GM18867 (cell line): ENCODE results near the gene LYPD8.
"Not testable (repeated sequence)": the region's sequence is repeated elsewhere in the genome, so short reads cannot be mapped to it uniquely, and the experiment has no call there.

ENCODE experiments used
- ATAC-seq: cut with Tn5 transposase; IDR thresholded peaks from one replicate; pipeline ENCODE4 v1.9.1; 2021; ENCODE audit warnings: mild to moderate bottlenecking, moderate library complexity; ENCODE audit not compliant: unreplicated experiment

Gene LYPD8, protein sequence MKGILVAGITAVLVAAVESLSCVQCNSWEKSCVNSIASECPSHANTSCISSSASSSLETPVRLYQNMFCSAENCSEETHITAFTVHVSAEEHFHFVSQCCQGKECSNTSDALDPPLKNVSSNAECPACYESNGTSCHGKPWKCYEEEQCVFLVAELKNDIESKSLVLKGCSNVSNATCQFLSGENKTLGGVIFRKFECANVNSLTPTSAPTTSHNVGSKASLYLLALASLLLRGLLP

DNA sequence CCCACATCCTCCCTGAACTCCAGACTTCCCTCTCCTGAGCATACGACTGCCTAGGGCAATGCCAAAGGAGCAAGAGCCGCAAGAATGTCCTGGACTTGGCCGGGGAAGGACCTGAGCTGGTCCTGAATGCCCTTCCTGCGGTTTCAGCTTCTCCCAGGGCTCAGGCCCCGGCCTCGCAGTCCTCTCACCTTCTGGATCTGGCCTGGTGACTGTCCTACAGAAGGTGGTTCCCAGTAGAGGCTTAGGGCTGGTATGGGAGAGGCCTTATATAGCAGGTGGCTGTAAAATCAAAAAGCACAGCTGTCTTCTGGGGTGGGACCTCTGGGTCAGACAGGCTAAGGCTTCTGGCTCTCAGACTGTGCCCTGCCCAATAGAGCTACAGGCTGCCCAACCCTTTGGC lies at the start of gene LYPD8:
LYPD8 (minus strand) TSS at position 243 of the 400 bp plus-strand sequence. CDS start 4,678 bp downstream, outside the sequence.
- ATAC-seq: no peak

DNA sequence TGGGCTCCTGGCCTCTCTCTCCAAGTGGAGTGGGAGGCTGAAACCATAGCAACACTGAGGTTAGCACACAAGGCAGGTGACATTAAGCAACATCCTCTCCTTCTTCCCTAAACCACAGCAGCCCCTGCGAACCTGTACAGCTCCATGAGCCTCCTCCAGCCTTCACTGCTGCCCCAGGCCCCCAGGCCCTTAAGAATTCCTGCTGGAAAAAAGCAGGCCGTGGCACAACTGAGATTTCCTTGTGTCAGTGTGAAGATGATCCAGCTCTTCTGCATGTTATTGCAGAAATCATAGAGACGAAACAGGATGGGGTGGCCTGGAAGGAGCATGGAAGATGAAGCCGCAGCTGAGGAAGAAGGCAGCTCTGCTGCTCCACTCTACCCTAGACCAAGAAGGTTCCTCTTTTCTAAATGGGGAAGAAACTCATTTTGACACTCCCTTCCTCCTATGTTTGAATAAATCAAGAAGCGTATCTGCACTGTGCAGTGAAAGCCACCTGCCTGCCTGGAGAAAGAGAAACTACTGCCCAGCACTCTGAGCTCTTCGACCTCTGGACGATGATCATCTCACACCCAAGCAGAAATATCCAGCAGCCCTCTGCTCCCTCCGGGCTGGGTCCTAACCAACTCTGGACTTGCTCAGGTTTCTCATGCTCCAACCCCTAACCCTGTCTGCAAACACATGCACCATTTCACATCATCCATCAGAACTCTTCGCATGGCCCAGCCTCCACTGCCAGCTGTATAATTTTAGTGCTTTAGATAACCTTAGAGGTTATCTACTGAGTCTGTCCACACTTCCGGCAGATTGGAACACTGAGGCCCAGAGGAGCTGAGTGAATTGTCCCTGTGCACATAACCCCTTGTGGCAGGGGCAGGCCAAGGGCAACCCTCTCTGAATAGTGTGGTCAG lies 49.5 kb upstream of the LYPD8 start:
- peak; percentile 88 for ATAC-seq

DNA sequence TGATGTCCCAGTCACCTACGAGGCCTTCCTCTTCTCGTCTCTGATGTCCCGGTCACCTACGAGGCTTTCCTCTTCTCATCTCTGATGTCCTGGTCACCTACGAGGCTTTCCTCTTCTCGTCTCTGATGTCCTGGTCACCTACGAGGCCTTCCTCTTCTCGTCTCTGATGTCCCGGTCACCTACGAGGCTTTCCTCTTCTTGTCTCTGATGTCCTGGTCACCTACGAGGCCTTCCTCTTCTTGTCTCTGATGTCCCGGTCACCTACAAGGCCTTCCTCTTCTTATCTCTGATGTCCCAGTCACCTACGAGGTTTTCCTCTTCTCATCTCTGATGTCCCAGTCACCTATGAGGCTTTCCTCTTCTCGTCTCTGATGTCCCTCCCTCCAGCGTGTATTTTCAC lies 47.9 kb upstream of the LYPD8 start:
- not testable (repeated sequence) for ATAC-seq

DNA sequence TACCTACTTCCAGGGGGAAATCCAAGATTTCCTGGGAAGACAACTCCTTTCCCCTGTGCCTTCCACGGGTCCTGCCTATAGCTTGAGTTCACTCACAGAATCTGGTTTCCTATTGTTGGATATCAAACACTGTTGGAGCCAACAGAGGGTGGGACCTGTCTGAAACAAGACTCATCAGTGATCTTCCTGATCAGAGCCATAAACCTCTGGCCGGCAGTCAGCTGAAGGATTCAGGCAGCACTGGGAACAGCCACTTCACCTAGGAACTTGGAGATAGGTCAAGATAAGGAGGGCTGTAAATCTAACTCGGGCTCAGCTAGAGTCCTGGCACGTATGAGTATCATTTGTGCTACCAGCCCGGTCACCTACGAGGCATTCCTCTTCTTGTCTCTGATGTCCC lies 46.9 kb upstream of the LYPD8 start:
- ATAC-seq: no peak

DNA sequence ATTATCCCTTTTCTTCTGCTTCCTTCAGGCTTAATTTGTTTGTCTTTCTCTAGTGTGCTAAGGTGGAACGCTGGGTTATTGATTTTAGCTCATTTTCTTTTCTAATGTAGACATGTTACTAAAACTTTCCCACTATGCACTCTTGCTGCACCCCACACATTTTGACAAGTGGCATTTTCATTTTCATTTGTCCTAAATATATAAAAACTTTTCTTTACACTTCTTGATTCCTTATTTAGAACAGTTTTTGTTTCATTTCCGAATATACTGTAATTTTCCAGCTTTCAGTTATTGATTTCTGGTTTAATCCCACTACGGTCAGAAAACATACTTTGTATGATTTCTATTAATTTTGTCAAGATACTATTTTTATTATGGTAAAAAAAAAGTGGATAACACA lies 44.9 kb upstream of the LYPD8 start:
- ATAC-seq: peak; percentile 39

DNA sequence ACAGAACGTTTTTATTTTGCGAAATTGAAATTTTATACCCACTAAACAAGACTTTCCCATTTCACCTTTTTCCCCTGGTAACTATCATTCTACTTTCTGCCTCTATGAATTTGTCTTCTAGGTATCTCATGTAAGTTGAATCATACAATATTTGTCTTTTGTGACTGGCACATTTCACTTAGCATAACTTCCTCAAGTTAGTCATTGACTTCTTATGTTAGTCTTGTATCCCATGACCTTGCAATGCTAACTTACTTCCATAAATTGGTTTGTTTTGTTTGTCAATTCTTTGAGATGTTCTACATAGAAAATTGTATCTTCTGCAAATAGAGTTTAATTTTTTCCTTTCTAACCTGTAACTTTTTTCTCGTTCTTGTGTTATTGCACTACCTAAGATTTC lies 43.2 kb upstream of the LYPD8 start:
- ATAC-seq: no peak

DNA sequence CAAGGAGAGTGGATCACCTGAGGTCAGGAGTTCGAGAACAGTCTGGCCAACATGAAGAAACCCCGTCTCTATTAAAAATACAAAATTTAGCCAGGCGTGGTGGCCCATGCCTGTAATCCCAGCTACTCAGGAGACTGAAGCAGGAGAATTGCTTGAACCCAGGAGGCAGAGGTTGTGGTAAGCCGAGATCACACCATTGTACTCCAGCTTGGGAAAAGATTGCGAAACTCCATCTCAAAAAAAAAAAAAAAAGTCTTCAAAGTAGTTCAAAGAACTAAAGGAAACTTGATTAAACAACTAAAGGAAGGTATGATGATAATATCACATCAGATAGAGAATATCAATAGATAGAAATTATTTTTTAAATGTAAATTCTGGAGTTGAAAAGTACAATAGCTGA lies 39.1 kb upstream of the LYPD8 start:
- not testable (repeated sequence) for ATAC-seq

DNA sequence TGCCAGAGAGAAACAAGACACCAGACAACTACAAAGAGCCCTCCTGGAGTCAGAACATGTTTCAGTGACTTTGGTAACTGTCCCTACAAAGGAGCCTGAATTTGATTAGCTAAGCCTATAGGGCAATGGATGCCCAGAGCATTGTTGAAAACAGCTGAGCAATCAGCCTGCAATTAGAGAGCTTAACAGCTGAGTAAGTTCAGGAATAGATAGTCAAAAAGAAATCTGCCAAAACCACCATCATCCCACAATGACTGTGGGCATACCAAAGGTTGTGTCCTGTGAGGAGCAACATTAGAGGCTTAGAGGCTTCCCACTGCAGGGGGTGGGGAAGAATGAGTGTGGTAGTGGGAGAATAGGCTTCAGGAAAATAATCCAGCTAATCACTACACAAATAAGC lies 38.0 kb upstream of the LYPD8 start:
- peak; percentile 87 for ATAC-seq

DNA sequence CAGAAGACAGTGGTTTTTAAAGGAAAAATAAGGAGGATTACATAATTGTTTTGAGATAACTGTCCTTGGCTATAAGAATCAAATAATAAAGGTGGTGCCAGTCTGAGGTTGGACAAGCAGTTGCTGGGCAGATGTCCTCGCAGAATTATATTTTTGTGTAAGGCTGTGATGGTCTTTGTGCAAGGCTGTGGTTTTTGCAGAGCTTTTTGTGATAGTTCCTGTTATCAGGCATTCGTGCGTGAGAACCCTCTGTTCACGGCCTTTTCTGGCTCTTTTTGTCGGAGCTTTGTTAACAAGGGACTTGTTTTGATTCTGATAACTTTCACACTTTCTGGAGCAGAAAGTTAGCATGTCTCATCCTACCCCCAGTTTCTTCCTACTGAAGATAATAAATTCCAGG lies 36.8 kb upstream of the LYPD8 start:
- ATAC-seq: peak; percentile 58

DNA sequence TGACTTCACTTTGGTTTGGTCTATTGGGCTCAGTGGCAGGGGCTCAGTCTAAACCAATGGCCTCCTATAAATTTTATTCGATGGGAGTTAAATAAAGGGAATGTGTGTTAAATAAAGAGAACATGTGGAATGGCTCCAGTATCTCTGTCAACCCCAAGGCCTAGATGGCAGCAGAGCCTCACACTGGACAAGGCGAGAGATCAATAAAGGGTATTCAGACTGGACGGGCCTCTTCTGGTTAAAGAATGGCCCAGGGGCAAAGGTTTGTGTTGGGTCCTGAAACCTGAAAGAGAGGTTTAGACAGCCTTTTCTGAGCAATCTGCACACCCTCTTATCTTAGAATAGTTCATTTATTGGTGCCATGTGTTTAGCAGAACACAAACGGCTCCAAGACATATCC lies 35.5 kb upstream of the LYPD8 start:
- no peak for ATAC-seq

DNA sequence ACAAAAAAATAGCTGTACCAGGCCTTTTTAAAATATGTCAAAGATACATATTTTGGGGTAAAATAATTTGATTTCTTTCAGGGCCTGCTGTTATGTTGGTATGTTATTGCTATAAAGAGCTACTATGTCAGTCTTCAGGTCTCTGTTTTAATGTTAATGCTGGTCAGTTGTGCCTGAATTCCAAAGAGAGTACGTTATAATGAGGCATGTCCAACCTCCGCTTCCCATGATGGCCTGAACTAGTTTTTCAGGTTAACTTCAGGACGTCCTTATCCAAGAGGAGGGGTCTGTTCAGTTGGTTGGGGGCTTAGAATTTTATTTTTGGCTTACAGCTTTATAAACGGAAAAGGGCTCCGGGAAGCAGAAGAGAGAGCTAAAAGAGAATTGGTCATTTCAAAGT lies 34.9 kb upstream of the LYPD8 start:
- ATAC-seq: no peak

DNA sequence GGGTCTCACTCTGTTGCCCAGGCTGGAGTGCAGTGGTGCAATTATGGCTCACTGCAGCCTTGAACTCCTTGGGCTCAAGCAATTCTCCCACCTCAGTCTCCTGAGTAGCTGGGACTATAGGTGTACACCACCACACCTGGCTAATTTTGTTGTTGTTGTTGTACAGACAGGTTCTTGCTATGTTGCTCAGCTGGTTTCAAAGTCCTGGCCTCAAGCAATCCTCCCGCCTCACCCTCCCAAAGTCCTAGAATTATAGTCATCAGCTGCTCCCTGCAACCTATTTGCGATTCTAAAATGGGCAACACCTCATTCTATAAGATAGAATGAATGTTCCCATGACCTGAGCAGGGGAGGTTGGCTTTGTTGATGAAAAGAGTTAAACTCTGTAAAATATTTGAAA lies 33.8 kb upstream of the LYPD8 start:
- ATAC-seq: not testable (repeated sequence)

DNA sequence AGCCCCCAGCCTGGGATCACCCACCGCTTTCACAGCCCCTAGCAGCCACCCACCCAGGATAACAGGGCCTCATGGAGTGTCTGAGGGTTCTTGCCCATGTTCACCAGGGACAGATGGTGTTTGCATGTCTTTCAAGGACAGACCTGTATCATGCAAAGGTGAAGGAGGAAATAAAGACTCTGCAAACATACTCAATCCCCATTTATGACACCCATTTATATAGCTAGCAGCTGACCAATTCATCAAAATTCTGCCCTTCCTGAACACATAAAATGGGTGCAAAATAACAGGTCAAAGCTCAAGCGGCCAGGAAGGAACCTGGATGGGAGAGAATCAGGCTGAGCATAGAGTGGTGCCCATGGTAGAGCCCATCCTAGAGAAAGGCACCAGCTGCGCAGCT lies 32.8 kb upstream of the LYPD8 start:
- no peak for ATAC-seq

DNA sequence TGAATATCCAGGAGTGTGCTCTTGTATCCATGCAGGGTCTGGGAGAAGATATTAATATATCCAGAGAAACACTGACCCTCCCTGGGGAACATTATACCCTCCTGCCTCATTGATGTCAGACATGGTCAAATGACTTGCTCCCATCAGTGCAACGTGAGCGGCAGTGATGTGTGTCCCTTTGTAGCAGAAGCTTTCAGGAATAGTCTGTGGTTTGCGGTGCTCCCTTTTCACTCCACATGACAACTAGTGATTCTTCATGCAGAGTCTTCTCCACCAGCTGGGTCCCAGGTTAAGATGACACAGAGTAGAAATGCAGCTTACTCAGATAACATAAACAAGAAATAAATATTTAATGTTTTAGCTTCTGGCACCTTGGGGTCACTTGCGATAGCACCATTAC lies 31.9 kb upstream of the LYPD8 start:
- ATAC-seq: no peak

DNA sequence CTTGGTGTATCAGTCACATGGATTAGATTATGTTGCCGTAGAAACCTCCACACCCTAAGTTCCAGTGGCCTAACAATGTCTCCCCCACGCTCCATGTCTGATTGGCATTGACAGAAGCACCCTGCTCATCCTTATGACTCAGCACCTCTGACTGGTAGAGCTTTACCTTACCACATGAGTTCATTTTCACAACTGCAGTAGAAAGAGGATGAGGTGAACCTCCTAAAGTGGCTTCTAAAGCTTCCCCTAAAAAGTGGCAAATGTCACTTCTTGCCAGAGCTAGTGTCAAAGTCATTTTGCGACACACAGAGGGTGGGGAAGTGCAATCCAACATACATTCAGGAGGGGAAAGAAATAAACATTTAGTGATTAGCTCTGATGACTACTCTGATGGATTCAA lies 30.6 kb upstream of the LYPD8 start:
- ATAC-seq: peak; percentile 95

DNA sequence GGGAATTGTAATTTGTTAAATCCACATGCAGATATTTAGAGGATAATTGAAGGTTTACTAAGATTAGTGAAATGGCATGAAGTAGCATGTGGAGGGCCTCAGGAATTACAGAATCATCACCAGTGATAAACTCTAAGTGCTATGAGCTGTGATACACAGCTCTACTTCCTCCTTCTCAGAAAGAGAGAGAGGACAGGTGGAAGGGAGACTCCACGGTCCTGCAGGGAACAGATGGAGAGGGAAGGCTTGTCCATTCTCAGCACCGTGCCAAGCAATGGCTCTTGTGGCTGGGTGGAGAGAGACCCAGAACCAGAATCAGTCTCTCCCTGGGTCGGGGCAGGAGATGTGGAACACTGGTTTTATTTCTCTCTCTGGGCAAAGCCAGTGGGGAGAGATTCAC lies 27.8 kb upstream of the LYPD8 start:
- no peak for ATAC-seq

DNA sequence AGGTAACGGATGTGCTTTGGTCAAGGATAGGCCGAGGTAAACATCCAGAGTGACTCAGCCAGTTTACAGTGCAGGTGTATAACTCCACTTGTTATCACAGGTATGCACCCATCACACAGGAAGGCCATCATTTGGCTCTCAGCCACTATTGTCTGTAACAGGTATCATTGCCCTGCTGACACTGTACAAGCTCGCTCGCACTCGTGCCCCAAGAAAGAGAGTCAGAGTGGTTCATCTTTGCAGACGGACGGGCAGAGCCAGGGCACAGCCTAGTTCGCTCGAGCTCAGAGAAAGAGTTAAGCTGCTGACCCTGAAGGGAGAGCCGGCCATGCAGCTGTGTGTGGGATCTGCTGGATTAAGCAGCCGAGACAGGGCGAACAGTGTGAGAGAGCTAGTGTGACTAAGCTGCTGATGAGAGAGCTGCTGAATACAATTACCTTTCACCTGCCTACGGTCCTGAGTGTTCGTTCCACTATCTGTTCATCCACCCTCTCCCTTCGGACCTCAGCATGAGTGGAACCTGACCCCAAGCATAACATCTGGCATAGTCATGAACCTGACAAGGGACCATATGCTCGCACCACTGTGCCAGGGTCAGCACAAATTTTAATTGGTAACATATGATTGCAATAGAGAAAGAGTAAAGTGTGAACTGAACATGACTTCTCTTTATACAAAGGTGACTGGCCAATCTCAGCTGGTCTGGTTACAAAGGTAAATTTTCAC lies 27.0 kb upstream of the LYPD8 start:
- no peak for ATAC-seq

DNA sequence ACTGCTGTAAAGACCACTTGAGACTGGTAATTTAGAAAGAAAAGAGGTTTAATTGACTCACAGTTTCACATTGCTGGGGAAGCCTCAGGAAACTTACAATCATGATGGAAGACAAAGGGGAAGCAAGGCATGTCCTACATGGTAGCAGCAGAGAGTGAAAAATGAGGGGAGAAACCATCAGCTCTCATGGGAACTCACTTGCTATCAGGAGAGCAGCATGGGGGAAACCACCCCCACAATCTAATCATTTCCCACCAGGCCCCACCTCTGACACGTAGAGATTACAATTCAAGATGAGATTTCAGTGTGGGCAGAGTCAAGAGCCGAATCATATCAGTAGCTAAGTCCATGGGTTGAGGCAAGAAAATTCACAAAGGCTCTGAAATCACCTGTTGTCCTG lies 23.8 kb upstream of the LYPD8 start:
- no peak for ATAC-seq

DNA sequence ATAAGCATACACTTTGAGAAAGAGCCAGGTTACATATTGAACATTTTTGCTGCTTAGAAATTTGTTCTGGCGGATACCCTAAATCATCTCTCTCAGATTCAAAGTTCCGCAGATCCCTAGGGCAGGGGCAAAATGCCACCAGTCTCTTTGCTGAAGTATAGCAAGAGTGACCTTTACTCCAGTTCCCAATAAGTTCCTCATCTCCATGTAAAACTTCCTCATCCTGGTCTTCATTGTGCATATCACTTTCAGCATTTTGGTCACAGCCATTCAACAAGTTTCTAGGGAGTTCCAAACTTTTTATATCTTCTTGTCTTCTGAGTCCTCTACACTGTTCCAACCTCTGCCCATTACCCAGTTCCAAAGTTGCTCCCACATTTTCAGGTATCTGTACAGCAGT lies 23.3 kb upstream of the LYPD8 start:
- ATAC-seq: no peak

DNA sequence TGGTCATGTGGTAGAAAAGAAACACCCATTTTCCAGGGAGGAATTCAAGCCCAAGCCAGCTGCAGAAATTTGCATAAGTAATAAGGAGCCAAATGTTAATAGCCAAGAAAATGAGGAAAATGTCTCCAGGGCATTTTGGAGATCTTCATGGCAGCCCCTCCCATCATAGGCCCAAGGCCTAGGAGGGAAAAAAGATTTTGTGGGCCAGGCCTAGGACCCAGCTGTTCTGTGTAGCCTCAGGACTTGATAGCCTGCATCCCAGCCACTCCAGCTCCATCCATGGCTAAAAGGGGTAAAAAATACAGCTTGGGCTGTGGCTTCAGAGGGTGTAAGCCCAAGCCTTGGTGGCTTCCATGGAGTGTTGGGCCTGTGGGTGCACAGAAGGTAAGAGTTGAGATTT lies 21.4 kb upstream of the LYPD8 start:
- no peak for ATAC-seq

DNA sequence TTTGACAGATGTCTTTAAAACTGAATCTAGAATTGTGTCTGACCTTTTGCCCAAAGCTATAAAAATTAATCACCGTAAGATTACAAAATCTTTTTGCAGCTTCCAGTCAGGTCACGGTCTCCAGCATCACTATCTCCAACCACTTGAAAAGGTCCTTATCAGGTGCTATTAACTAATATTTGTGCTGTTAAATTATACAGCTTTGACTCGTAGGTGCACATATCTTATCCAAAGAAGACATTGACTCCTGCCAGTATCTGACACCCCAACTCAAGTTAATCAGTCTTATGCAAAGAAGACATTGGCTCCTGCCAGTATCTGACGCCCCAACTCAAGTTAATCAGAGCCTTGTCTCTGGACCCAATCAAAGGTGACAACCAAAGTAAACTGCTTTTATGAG lies 19.9 kb upstream of the LYPD8 start:
- no peak for ATAC-seq

DNA sequence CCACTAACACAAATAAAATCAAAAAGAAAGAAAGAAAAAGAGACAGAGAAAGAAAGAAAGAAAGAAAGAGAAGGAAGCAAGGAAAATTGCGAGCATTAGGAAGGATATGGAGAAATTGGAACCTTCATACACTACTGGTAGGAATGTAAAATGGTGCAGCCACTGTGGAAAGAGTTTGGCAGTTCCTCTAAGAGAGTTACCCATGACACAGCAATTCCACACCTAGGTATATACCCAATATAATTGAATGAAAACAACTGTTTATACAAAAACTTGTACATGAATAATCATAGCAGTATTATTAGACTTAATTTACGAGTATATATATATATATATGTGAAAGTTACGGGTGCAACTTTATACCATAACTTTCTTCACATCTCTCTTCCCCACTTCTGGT lies 4.1 kb upstream of the LYPD8 start:
- no peak for ATAC-seq
